Mucosa of rectum (tissue), 2 donors: Measurements from ENCODE around the gene TMEM119.
"Not testable (repeated sequence)": the region's sequence is repeated elsewhere in the genome, so short reads cannot be mapped to it uniquely, and the experiment has no call there.

ENCODE experiments used
- H3K27ac ChIP-seq, 2 donors: one replicate each; pipeline ENCODE4 v1.7.0; 2013; ENCODE audit warnings: inconsistent platforms in 2 of 2, low read depth in 2 of 2, low read length in 2 of 2
- H3K27me3 ChIP-seq, 2 donors: one replicate each; pipeline ENCODE4 v1.7.0; 2013; ENCODE audit warnings: low read length in 2 of 2; ENCODE audit not compliant: control insufficient read depth in 2 of 2, insufficient read depth in 2 of 2
- H3K36me3 ChIP-seq, 2 donors: one replicate each; pipeline ENCODE4 v1.7.0; 2013; ENCODE audit warnings: low read length in 2 of 2; ENCODE audit not compliant: control insufficient read depth in 2 of 2, insufficient read depth in 2 of 2
- H3K4me1 ChIP-seq, 2 donors: one replicate each; pipeline ENCODE4 v1.7.0; 2013; ENCODE audit warnings: low read length in 2 of 2, mild to moderate bottlenecking in 1 of 2; ENCODE audit not compliant: control insufficient read depth in 2 of 2, insufficient read depth in 2 of 2
- H3K4me3 ChIP-seq, 2 donors: one replicate each; pipeline ENCODE4 v1.7.0; 2013; ENCODE audit warnings: low read length in 2 of 2
- H3K9ac ChIP-seq, 2 donors: one replicate each; pipeline ENCODE4 v1.7.0; 2013; ENCODE audit warnings: low read length in 2 of 2, low read depth in 1 of 2, mild to moderate bottlenecking in 1 of 2
- H3K9me3 ChIP-seq, 2 donors: one replicate each; pipeline ENCODE4 v1.7.0; 2013; ENCODE audit warnings: low read length in 2 of 2; ENCODE audit not compliant: control insufficient read depth in 2 of 2
- donor health status: healthy.
- donor health status: Normal muscosa, but diverticular disease.

TMEM119 gene

DNA sequence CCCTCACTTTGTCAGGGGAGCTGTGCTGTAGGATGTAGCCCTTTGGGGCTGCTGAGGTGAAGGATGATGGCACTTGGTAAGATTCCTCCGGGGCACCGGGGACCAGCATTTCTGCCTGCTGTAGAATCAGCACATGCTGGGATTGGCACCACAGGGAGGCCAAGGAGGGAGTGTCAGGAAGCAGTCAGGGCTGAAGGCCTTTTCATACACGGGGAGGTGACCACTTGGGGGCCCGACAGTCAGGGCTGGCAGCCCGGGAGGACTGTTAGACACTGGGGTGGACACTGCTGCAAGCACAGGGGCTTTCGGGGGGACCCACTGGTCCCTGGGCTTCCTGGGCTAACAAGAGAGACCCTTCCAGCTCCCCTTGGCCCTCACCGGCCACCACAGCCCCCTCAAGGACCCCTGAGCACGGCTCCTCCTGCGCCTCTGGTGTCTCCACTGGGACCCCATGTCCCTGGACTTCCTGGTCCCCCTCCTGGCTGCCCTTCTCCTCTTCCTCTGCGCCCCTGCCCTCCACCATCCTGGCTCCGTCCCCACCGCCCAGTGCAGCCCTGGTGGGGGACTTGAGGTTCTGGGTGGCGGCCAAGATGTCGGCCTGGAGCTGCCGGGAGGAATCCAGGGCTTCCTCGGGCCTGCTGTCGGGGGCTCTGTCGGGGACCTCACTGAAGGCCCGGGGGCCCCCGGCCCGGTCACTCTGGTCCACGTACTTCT is 6.5 kb downstream of the TMEM119 start:
- peaks cover 0 to 3% of the 10 kb centered on the region in 2 donors for H3K4me1 ChIP-seq
- no peaks in the 10 kb centered on the region for H3K9me3 ChIP-seq
- no peak overlapping the region for H3K4me3 ChIP-seq
- H3K36me3 ChIP-seq, result no peaks in the 10 kb centered on the region
- no peak overlapping the region for H3K27ac ChIP-seq
- H3K9ac ChIP-seq, result no peak overlapping the region
- no peaks in the 10 kb centered on the region for H3K27me3 ChIP-seq

- not testable (repeated sequence) for H3K4me1 ChIP-seq, H3K36me3 ChIP-seq, H3K27me3 ChIP-seq, H3K9me3 ChIP-seq, H3K4me3 ChIP-seq, H3K9ac ChIP-seq, H3K27ac ChIP-seq
These were observed 7.4 kb downstream of the TMEM119 start for GRCh38 chr12:108590463-108590862.

DNA sequence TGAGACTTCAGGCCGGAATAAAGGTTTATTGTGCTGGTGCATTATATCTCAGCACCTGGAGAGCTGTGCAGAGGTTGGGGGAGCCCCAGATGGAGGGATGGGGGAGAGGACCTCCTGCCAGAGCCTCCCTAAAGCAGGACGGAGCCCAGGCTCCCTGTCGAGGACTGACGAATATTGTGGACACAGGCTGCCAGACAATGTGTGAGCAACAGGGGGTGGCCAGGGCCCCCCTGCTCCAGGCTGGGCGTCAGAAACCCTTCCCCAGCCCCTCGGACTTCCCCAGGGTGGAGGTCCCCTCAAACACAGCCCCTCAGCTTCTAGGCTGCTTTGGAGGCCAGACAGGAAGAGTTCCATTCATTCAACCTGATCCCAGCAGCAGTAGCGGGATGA is 8.0 kb downstream of the TMEM119 start:
- no peak overlapping the region for H3K9ac ChIP-seq
- no peaks in the 10 kb centered on the region for H3K27me3 ChIP-seq
- H3K36me3 ChIP-seq, result no peaks in the 10 kb centered on the region
- no peak overlapping the region for H3K27ac ChIP-seq
- H3K9me3 ChIP-seq, result no peaks in the 10 kb centered on the region
- no peak overlapping the region for H3K4me3 ChIP-seq
- H3K4me1 ChIP-seq, result no peaks in the 10 kb centered on the region

DNA sequence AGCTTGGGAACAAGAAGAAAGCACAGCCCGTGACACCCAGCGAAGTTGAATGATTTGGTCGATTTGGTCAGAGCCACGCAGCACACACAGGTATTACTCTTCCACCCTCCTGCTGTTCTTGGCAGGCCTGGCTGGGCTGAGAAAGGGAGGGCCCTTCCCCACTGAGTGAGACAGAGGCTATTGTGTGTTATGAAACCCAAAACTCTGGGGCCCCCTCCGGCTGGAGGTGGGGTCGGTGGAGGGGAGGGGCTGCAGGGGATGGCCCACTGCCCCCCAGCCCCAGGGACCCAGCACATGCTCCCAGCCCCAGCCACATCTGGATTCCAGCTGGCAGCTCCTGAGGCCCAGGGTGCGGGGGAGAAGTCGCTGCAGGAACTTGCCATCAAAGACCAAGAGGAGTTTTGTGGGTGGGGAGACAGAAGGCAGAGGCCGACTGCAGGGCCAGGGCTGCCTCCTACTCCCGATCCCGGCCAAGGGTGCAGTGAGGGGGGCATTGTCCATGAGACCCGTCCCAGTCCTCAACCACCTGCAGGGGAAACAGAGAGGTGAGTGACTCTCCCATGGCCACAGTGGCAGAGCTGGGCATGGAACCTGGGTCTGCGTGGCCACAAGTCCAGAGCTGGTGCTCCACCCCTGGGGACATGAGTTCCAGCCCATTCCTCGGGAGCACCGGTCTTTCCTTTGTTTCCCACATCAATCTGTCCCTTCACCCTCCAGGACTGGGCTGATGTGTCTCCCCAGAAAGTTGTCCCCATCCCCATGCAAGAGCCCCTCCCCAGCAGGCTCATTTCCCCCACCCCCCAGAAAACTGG is 8.7 kb downstream of the TMEM119 start:
- H3K4me1 ChIP-seq, result no peaks in the 10 kb centered on the region
- H3K36me3 ChIP-seq, result no peaks in the 10 kb centered on the region
- H3K9ac ChIP-seq, result no peak overlapping the region
- H3K27me3 ChIP-seq, result no peaks in the 10 kb centered on the region
- H3K27ac ChIP-seq, result no peak overlapping the region
- no peak overlapping the region for H3K4me3 ChIP-seq
- H3K9me3 ChIP-seq, result no peaks in the 10 kb centered on the region

DNA sequence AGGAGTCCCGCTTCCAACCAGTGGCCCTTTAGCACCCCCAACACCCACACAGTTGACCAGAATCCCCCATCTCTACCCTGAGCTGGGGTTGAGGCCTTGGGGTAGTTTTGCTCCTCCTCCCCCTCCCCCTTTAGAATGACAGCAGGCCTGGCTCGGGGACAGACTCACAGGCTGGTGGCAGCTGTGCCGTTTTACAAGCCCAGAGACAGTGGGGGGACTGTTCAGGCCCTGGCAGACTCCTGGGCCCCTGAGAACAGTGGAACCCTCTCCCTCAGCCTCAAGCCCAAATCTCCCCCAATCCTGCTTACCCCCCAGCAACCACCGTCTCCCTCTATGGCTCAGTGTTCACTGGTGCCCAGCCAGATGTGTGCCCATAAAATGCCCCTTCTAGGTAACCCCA is 10.1 kb downstream of the TMEM119 start:
- Histone ChIP-seq H3K36me3 (no peaks in the 10 kb centered on the region), H3K4me3 (no peak overlapping the region), H3K27ac (no peak overlapping the region), H3K9ac (no peak overlapping the region), H3K9me3 (no peaks in the 10 kb centered on the region), H3K4me1 (no peaks in the 10 kb centered on the region), H3K27me3 (no peaks in the 10 kb centered on the region)

- no peaks in the 10 kb centered on the region for H3K9me3 ChIP-seq
- no peak overlapping the region for H3K27ac ChIP-seq
- H3K36me3 ChIP-seq, result no peaks in the 10 kb centered on the region
- H3K4me3 ChIP-seq, result no peak overlapping the region
- H3K9ac ChIP-seq, result no peak overlapping the region
- no peaks in the 10 kb centered on the region for H3K4me1 ChIP-seq
- no peaks in the 10 kb centered on the region for H3K27me3 ChIP-seq
These were observed 11.6 kb downstream of the TMEM119 start for GRCh38 chr12:108586306-108586705.

DNA sequence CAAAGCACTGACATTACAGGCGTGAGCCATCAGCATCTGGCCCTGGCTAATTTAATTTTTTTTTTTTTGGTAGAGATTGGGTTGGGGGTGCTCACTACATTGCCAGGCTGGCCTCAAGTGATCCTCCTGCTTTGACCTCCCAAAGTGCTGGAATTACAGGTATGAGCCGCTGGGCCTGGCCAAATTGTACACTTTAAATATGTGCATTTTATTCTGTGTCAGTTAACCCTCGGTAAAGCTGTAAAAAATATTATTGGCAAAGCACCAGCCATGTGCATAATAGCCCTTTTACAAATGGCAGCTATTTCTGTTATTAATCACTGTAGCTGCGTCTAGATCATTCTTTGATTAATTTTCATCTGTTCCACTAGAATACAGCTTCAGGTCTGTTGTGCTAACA is 12.0 kb downstream of the TMEM119 start:
- Histone ChIP-seq H3K9me3 (no peaks in the 10 kb centered on the region), H3K36me3 (no peaks in the 10 kb centered on the region), H3K27ac (no peak overlapping the region), H3K4me1 (no peaks in the 10 kb centered on the region), H3K9ac (no peak overlapping the region), H3K4me3 (no peak overlapping the region), H3K27me3 (no peaks in the 10 kb centered on the region)

DNA sequence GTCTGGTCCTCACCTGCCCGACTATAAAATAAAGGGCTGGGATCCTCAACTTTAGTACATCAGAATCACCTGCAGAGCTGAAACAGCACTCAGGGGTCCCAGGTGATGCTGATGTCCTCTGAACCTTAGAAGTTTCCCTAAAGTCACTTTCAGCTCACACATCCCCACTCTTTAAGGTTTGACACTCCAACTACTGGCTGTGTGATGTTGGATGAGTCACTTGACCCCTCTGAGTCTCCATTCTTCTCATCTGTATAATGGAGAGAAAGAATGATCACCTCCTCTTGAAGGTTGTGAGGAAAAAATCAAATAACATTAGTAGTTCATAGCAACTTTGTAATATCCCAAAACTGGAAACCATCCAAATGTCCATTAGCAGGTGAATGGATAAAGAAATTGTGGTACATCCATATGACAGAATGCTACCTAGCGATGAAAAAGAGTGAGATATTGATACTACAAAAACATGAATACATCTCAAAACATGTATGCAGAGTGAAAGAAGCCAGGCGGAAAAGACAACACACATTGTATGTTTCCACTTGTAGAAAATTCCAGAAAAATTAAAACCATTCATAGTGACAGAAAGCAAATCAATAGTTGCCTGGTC is 13.3 kb downstream of the TMEM119 start:
- no peak overlapping the region for H3K4me3 ChIP-seq
- no peaks in the 10 kb centered on the region for H3K4me1 ChIP-seq
- H3K36me3 ChIP-seq, result no peaks in the 10 kb centered on the region
- H3K9ac ChIP-seq, result no peak overlapping the region
- no peaks in the 10 kb centered on the region for H3K9me3 ChIP-seq
- no peaks in the 10 kb centered on the region for H3K27me3 ChIP-seq
- H3K27ac ChIP-seq, result no peak overlapping the region

- Histone ChIP-seq H3K36me3 (no peaks in the 10 kb centered on the region), H3K27ac (no peak overlapping the region)
These were observed 13.9 kb downstream of the TMEM119 start for GRCh38 chr12:108583991-108584390.

DNA sequence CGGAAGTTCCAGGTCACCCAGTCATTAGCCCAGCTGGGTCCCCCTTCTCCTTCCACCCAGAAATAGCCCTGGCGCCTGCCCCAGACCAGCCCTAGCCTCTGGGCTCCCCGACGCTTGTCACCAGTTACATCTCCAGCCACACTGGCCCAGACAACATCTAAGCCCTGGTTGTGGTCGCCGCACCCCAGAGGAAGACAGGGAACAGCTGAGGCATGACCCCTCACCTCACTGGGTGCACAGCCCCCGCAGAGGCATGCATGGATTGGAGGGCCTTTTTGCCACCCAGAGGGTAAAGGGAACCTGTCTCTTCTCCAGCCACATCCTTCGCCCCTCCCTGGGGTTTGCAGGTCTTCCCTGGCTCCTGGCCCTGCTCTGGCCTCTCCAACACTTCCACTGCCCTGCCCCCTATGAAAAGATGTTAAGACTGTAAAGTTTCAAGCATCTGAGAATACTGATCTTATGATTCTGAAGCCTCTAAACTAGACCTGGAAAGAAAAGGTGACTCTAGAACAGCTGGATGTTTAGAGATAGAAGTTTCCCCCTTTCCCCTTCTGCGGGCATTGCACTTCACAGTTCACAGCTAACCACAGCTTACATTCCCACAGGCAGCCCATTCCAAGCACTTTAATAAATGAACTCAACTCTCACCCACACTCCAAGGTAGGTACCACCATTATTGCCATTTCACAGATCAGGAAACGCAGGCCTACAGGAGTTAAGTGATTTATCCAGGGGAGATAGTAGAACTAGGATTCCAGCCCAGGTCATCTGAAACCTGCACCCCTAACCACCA is 14.7 kb downstream of the TMEM119 start:
- Histone ChIP-seq H3K27ac (no peak overlapping the region), H3K27me3 (no peaks in the 10 kb centered on the region), H3K9me3 (no peaks in the 10 kb centered on the region), H3K9ac (no peak overlapping the region), H3K4me1 (no peaks in the 10 kb centered on the region), H3K36me3 (no peaks in the 10 kb centered on the region), H3K4me3 (no peak overlapping the region)

More at GRCh38 chr12:108583991-108584390, 13.9 kb downstream of the TMEM119 start:
- no peaks in the 10 kb centered on the region for H3K4me1 ChIP-seq
- no peaks in the 10 kb centered on the region for H3K9me3 ChIP-seq
- H3K27me3 ChIP-seq, result no peaks in the 10 kb centered on the region
- no peak overlapping the region for H3K4me3 ChIP-seq
- H3K9ac ChIP-seq, result no peak overlapping the region
